Measurements from ENCODE around the gene IDUA.

IDUA gene

DNA sequence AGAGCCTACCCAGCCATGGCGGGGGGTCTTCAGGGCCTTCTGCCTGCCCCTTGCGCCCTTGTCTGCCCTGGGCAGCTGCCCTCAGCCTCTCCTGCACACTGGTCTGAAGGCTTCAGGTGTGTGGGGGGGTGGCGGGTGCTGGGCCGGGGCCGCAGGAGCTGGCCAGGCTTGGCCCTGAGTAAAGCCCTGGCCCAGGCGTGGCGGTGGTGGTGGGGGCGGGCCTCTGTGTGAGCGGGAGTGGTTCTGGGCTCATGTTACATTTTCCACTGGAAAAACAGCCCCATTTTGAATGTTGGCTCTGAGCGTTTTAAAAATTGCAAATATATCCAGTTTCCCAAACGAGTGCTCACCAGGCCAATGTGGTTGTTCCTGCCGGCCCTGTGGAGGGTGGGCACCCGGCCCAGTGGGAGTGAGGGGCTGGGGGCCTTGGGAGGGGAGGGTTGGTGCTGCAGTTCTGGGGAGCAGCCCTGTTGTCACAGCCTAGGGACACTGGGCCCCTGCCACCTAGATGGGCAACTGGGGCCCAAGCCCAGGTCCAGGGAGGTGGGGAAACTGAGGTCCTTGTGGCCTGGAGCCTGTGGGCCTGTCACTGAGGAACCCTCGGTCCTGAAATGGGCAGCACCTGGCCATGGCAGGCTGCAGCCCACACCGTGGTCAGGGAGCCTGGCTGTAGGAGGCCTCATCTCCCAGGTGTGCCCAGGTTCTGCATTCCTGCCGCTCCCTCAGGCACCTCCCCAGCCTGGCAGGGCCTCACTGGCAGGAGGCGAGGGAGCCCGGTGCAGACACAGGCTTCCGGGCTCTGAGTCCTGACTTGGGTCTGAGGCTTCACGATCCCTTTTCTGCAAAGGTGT, 52.9 kb downstream of the IDUA start:
- Histone ChIP-seq H2BK12ac (ENCODE audit: low read length) (no peak overlapping the region), H3K27ac (ENCODE audit: low read depth, low read length) (no peak overlapping the region), H3K23ac (ENCODE audit: low read length) (no peak overlapping the region), H3K4me2 (ENCODE audit: low read length) (no peak overlapping the region), H2AFZ (ENCODE audit: insufficient read depth, low read length, poor library complexity) (no peak overlapping the region), H3K18ac (ENCODE audit: low read length) (no peak overlapping the region), H3K4me1 (ENCODE audit: control insufficient read depth in 1 of 2, insufficient read depth in 2 of 2, low read length in 2 of 2) (peaks cover 15 to 25% of the 10 kb centered on the region in 2 experiments), H2BK5ac (ENCODE audit: low read depth, low read length, poor library complexity) (no peak overlapping the region), H4K91ac (ENCODE audit: low read depth, low read length) (peak overlapping the region; percentile 23), H3K79me1 (ENCODE audit: low read length) (peaks cover 11% of the 10 kb centered on the region), H2BK120ac (ENCODE audit: insufficient read depth, low read length, poor library complexity) (no peak overlapping the region), H3K36me3 (ENCODE audit: control insufficient read depth in 1 of 2, insufficient read depth in 2 of 2, low read length in 2 of 2) (no peaks in the 10 kb centered on the region), H2AK5ac (ENCODE audit: low read length) (no peak overlapping the region), H3K79me2 (ENCODE audit: control insufficient read depth, insufficient read depth, low read length, poor library complexity) (no peaks in the 10 kb centered on the region), H3K4ac (ENCODE audit: low read depth, low read length) (no peak overlapping the region), H3K14ac (ENCODE audit: low read length) (no peak overlapping the region), H3K9ac (ENCODE audit: low read length) (no peak overlapping the region), H4K8ac (ENCODE audit: low read depth, low read length) (no peak overlapping the region), H3K9me3 (ENCODE audit: insufficient read depth, low read depth, low read length) (peaks cover 3% of the 10 kb centered on the region), H4K12ac (ENCODE audit: low read depth, low read length) (no peak overlapping the region), H3K27me3 (ENCODE audit: insufficient read depth, low read length) (no peaks in the 10 kb centered on the region), H3K4me3 (ENCODE audit: low read depth, low read length) (no peak overlapping the region)
- DNase-seq, result peak in 1 of 2 donors; percentile 37
- no CpG with 5 or more reads among the region's 20 CpGs for WGBS (ENCODE audit: extremely low coverage, insufficient coverage, insufficient read length)

DNA sequence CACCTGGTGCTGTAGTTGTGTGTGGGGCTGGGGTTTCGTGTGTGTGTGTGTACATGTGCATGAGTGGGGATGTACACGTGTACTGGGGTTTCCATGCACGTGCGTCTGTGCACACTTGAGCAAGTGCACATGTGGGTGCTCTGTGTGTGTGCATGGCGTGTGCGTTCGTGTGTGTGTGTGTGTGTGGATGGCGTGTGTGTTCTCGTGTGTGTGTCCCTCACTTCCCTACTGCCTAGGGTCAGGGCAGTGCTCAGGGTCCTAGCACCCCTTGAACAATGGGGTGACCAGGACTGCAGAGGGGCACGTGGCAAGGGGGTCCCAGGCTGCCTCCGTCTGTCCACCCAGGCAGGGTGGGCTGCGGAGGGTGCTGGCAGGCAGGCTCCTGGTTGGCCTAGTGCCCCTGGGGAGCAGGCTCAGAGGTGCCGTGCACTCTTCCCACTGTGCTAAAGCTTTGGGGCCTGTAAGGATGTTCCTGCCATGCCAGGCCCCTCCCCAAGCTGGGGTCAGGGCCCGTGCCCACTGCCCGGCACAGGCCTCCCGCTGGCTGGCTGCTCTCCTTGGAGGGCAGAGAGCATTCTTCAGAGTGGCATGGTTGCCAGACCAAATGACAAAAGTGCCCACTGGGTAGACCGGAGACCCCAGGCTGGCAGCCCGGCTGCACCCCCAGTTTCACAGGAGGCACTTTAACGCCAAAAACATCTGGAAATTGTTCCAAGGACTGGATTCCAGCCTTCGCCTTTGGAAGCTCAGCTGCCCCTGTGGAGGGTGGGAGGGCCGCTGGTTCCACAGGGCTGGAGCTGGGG, 53.7 kb downstream of the IDUA start:
- no peak overlapping the region for H4K12ac ChIP-seq (ENCODE audit: low read depth, low read length)
- no peak overlapping the region for H3K4me2 ChIP-seq (ENCODE audit: low read length)
- no peaks in the 10 kb centered on the region for H3K27me3 ChIP-seq (ENCODE audit: insufficient read depth, low read length)
- no peak overlapping the region for H2AK5ac ChIP-seq (ENCODE audit: low read length)
- H2BK5ac ChIP-seq (ENCODE audit: low read depth, low read length, poor library complexity), result no peak overlapping the region
- H2BK120ac ChIP-seq (ENCODE audit: insufficient read depth, low read length, poor library complexity), result no peak overlapping the region
- no peak overlapping the region for H3K27ac ChIP-seq (ENCODE audit: low read depth, low read length)
- no peak overlapping the region for H2AFZ ChIP-seq (ENCODE audit: insufficient read depth, low read length, poor library complexity)
- no peaks in the 10 kb centered on the region for H3K36me3 ChIP-seq (ENCODE audit: control insufficient read depth in 1 of 2, insufficient read depth in 2 of 2, low read length in 2 of 2)
- DNase-seq, result no peak
- no peak overlapping the region for H3K4ac ChIP-seq (ENCODE audit: low read depth, low read length)
- no peak overlapping the region for H3K4me3 ChIP-seq (ENCODE audit: low read depth, low read length)
- H3K4me1 ChIP-seq (ENCODE audit: control insufficient read depth in 1 of 2, insufficient read depth in 2 of 2, low read length in 2 of 2), result peaks cover 20 to 28% of the 10 kb centered on the region in 2 experiments
- H4K8ac ChIP-seq (ENCODE audit: low read depth, low read length), result no peak overlapping the region
- peaks cover 3% of the 10 kb centered on the region for H3K9me3 ChIP-seq (ENCODE audit: insufficient read depth, low read depth, low read length)
- H3K14ac ChIP-seq (ENCODE audit: low read length), result no peak overlapping the region
- H3K18ac ChIP-seq (ENCODE audit: low read length), result no peak overlapping the region
- H3K9ac ChIP-seq (ENCODE audit: low read length), result peak overlapping the region; percentile 8
- no peak overlapping the region for H3K23ac ChIP-seq (ENCODE audit: low read length)
- no peak overlapping the region for H2BK12ac ChIP-seq (ENCODE audit: low read length)
- no CpG with 5 or more reads among the region's 21 CpGs for WGBS (ENCODE audit: extremely low coverage, insufficient coverage, insufficient read length)
- H3K79me1 ChIP-seq (ENCODE audit: low read length), result peaks cover 17% of the 10 kb centered on the region
- H3K79me2 ChIP-seq (ENCODE audit: control insufficient read depth, insufficient read depth, low read length, poor library complexity), result peaks cover 2% of the 10 kb centered on the region
- H4K91ac ChIP-seq (ENCODE audit: low read depth, low read length), result no peak overlapping the region

DNA sequence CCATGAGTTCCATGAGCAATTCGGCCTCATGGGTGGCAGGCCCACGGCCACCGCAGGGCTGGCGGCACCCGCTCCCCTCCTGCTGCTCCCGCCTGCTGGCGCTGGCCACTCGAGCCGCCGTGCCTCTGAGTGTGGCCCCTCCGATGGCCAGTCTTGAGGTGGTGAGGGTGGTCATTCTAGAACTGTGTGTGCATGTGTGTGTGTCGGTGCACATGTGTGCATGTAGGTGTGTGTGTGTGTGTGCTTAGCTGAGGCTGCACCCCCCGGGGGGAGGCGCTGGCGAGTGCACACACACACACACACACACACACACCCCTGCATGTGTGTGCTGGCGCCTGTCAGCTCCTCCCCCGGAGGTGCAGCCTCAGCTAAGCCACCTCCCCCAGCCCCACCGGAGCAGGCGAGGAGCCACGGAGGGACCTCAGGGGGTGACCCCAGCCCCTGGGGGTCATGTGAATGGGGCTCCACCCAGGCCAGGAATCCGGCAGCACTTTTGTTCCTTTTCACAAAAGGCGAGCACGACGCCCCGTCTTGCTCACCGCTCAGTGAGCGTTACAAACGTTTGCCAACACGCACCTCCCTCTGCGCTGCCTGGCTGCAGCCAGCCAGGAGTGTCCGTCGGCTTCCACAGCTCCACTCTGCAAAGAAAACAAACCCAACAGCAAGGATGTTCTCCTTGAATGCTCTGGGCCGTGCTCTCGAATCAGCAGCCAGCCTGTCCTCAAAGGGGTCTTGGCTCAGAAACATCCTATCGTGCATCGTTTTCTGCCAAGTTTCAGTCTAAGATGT, 54.5 kb downstream of the IDUA start:
- H2BK12ac ChIP-seq (ENCODE audit: low read length), result no peak overlapping the region
- H4K12ac ChIP-seq (ENCODE audit: low read depth, low read length), result no peak overlapping the region
- no peak overlapping the region for H4K91ac ChIP-seq (ENCODE audit: low read depth, low read length)
- WGBS (ENCODE audit: extremely low coverage, insufficient coverage, insufficient read length), result no CpG with 5 or more reads among the region's 36 CpGs
- H3K23ac ChIP-seq (ENCODE audit: low read length), result no peak overlapping the region
- H3K36me3 ChIP-seq (ENCODE audit: control insufficient read depth in 1 of 2, insufficient read depth in 2 of 2, low read length in 2 of 2), result no peaks in the 10 kb centered on the region
- no peak overlapping the region for H3K4me2 ChIP-seq (ENCODE audit: low read length)
- peaks cover 17% of the 10 kb centered on the region for H3K79me1 ChIP-seq (ENCODE audit: low read length)
- H3K79me2 ChIP-seq (ENCODE audit: control insufficient read depth, insufficient read depth, low read length, poor library complexity), result peaks cover 2% of the 10 kb centered on the region
- no peak overlapping the region for H3K4ac ChIP-seq (ENCODE audit: low read depth, low read length)
- H2AFZ ChIP-seq (ENCODE audit: insufficient read depth, low read length, poor library complexity), result no peak overlapping the region
- no peak overlapping the region for H3K27ac ChIP-seq (ENCODE audit: low read depth, low read length)
- peaks cover 3% of the 10 kb centered on the region for H3K9me3 ChIP-seq (ENCODE audit: insufficient read depth, low read depth, low read length)
- peaks cover 20 to 28% of the 10 kb centered on the region in 2 experiments for H3K4me1 ChIP-seq (ENCODE audit: control insufficient read depth in 1 of 2, insufficient read depth in 2 of 2, low read length in 2 of 2)
- H2AK5ac ChIP-seq (ENCODE audit: low read length), result no peak overlapping the region
- H3K27me3 ChIP-seq (ENCODE audit: insufficient read depth, low read length), result no peaks in the 10 kb centered on the region
- no peak overlapping the region for H4K8ac ChIP-seq (ENCODE audit: low read depth, low read length)
- no peak overlapping the region for H3K9ac ChIP-seq (ENCODE audit: low read length)
- no peak for DNase-seq
- no peak overlapping the region for H3K18ac ChIP-seq (ENCODE audit: low read length)
- no peak overlapping the region for H2BK120ac ChIP-seq (ENCODE audit: insufficient read depth, low read length, poor library complexity)
- H2BK5ac ChIP-seq (ENCODE audit: low read depth, low read length, poor library complexity), result no peak overlapping the region
- H3K14ac ChIP-seq (ENCODE audit: low read length), result no peak overlapping the region
- no peak overlapping the region for H3K4me3 ChIP-seq (ENCODE audit: low read depth, low read length)

DNA sequence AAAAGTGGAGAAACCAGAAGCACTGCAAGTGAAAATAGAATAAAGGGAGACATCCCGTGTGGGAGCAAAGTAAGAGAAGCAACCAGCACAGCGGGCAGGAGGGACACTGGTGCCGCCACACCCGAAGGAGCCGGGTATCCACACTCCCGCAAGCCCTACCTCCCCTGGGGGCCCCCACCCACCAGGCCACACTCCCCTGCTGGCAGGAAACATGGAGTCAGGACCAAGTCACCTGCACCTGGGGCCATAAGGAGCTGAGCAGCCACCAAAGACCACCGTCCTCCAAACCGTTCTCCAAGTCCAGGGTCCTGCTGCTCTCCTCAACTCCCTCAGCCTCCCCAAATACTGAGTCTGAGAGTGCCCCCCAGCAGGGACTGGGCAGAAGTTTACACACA, 55.1 kb downstream of the IDUA start:
- DNase-seq, result no peak
- H4K12ac ChIP-seq (ENCODE audit: low read depth, low read length), result no peak overlapping the region
- peaks cover 20% of the 10 kb centered on the region for H3K79me1 ChIP-seq (ENCODE audit: low read length)
- no peak overlapping the region for H2AFZ ChIP-seq (ENCODE audit: insufficient read depth, low read length, poor library complexity)
- H3K4ac ChIP-seq (ENCODE audit: low read depth, low read length), result no peak overlapping the region
- no peak overlapping the region for H3K23ac ChIP-seq (ENCODE audit: low read length)
- no peak overlapping the region for H2AK5ac ChIP-seq (ENCODE audit: low read length)
- H3K14ac ChIP-seq (ENCODE audit: low read length), result no peak overlapping the region
- H4K8ac ChIP-seq (ENCODE audit: low read depth, low read length), result no peak overlapping the region
- no peak overlapping the region for H2BK12ac ChIP-seq (ENCODE audit: low read length)
- H2BK5ac ChIP-seq (ENCODE audit: low read depth, low read length, poor library complexity), result no peak overlapping the region
- no peaks in the 10 kb centered on the region for H3K27me3 ChIP-seq (ENCODE audit: insufficient read depth, low read length)
- peaks cover 21 to 29% of the 10 kb centered on the region in 2 experiments for H3K4me1 ChIP-seq (ENCODE audit: control insufficient read depth in 1 of 2, insufficient read depth in 2 of 2, low read length in 2 of 2)
- no peaks in the 10 kb centered on the region for H3K36me3 ChIP-seq (ENCODE audit: control insufficient read depth in 1 of 2, insufficient read depth in 2 of 2, low read length in 2 of 2)
- no peak overlapping the region for H3K4me2 ChIP-seq (ENCODE audit: low read length)
- H3K18ac ChIP-seq (ENCODE audit: low read length), result no peak overlapping the region
- H3K27ac ChIP-seq (ENCODE audit: low read depth, low read length), result no peak overlapping the region
- H2BK120ac ChIP-seq (ENCODE audit: insufficient read depth, low read length, poor library complexity), result no peak overlapping the region
- H4K91ac ChIP-seq (ENCODE audit: low read depth, low read length), result no peak overlapping the region
- WGBS (ENCODE audit: extremely low coverage, insufficient coverage, insufficient read length), result no CpG with 5 or more reads among the region's 8 CpGs
- H3K9me3 ChIP-seq (ENCODE audit: insufficient read depth, low read depth, low read length), result peaks cover 3% of the 10 kb centered on the region
- H3K79me2 ChIP-seq (ENCODE audit: control insufficient read depth, insufficient read depth, low read length, poor library complexity), result peaks cover 2% of the 10 kb centered on the region
- no peak overlapping the region for H3K9ac ChIP-seq (ENCODE audit: low read length)
- H3K4me3 ChIP-seq (ENCODE audit: low read depth, low read length), result no peak overlapping the region

Data from trophoblast cell (in vitro differentiated cells and primary cell).